ENCODE measurements around the gene CCDC12.

CCDC12 gene

GRCh38 chr3:46938118-46938517 lies 38.4 kb downstream of the CCDC12 start:
- DNase-seq (ENCODE audit: low read depth) = no peak

GRCh38 chr3:46936733-46937250 lies 39.8 kb downstream of the CCDC12 start:
- DNase-seq (ENCODE audit: low read depth) = no peak

- DNase-seq (ENCODE audit: low read depth) = no peak
These were observed 40.5 kb downstream of the CCDC12 start for GRCh38 chr3:46935989-46936558.

GRCh38 chr3:46935168-46935858 lies 41.2 kb downstream of the CCDC12 start:
- DNase-seq (ENCODE audit: low read depth) = peak; percentile 92

- DNase-seq (ENCODE audit: low read depth) = no peak
These were observed 41.9 kb downstream of the CCDC12 start for GRCh38 chr3:46934498-46935167.

- no peak for DNase-seq (ENCODE audit: low read depth)
These were observed 42.5 kb downstream of the CCDC12 start for GRCh38 chr3:46934072-46934471.

- DNase-seq (ENCODE audit: low read depth) = no peak
These were observed 43.3 kb downstream of the CCDC12 start for GRCh38 chr3:46933261-46933660.

GRCh38 chr3:46932455-46933225 lies 43.9 kb downstream of the CCDC12 start:
- DNase-seq (ENCODE audit: low read depth) = no peak

GRCh38 chr3:46931631-46932331 lies 44.8 kb downstream of the CCDC12 start:
- peak; percentile 60 for DNase-seq (ENCODE audit: low read depth)

GRCh38 chr3:46930945-46931403 lies 45.6 kb downstream of the CCDC12 start:
- peak; percentile 52 for DNase-seq (ENCODE audit: low read depth)

GRCh38 chr3:46930166-46930944 lies 46.2 kb downstream of the CCDC12 start:
- no peak for DNase-seq (ENCODE audit: low read depth)

GRCh38 chr3:46929324-46929723 lies 47.2 kb downstream of the CCDC12 start:
- DNase-seq (ENCODE audit: low read depth) = no peak

- DNase-seq (ENCODE audit: low read depth) = no peak
These were observed 48.3 kb downstream of the CCDC12 start for GRCh38 chr3:46928282-46928681.

GRCh38 chr3:46927718-46928073 lies 48.8 kb downstream of the CCDC12 start:
- no peak for DNase-seq (ENCODE audit: low read depth)

GRCh38 chr3:46926871-46927717 lies 49.5 kb downstream of the CCDC12 start:
- no peak for DNase-seq (ENCODE audit: low read depth)

GRCh38 chr3:46926447-46926846 lies 50.1 kb downstream of the CCDC12 start:
- DNase-seq (ENCODE audit: low read depth) = no peak

- DNase-seq (ENCODE audit: low read depth) = no peak
These were observed 50.5 kb downstream of the CCDC12 start for GRCh38 chr3:46926039-46926438.

GRCh38 chr3:46925585-46925934 lies 51.0 kb downstream of the CCDC12 start:
- DNase-seq (ENCODE audit: low read depth) = no peak

GRCh38 chr3:46924921-46925584 lies 51.5 kb downstream of the CCDC12 start:
- no peak for DNase-seq (ENCODE audit: low read depth)

Data from fibroblast of gingiva (primary cell).